HG03378 (cell line): ENCODE results near the gene ARHGAP32.

Experiments used
- ATAC-seq: cut with Tn5 transposase; IDR thresholded peaks from one replicate; pipeline ENCODE4 v1.9.1; 2021; ENCODE audit warnings: mild to moderate bottlenecking, moderate library complexity; ENCODE audit not compliant: unreplicated experiment

Gene ARHGAP32

DNA sequence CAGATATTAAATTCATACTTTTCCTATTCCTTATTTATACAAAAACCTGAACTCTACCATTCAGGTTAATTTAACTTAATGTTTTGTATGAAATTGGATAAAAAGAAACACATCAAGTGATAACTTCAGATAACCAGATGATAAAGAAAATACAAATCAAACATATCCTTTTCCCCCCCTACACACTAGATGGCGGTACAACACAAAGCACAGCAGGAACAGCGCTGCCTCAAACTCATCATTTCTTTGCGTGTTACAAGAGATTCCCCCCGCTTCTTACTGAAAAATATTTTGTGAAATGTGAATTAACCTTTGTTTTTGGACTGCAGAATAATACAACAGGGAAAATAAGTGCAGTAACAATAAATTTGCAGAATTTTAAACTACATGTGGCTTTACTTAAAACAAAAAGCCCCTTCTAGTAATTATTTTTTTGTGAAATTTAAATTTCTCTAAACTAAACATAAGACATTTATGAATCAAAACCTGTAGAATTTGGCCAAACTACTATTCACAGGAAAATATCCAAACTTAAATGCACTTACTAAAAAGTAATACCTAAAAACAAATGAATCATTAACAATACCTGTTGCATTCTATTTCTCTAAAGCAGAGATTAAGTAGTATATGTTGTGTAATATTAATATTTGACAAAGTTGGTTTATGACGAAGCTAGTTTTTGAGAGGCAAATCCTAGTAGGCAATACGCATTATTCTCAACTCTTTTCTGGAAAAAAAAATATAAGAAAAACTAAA lies 74.4 kb downstream of the ARHGAP32 start:
- ATAC-seq, result peak; percentile 62

DNA sequence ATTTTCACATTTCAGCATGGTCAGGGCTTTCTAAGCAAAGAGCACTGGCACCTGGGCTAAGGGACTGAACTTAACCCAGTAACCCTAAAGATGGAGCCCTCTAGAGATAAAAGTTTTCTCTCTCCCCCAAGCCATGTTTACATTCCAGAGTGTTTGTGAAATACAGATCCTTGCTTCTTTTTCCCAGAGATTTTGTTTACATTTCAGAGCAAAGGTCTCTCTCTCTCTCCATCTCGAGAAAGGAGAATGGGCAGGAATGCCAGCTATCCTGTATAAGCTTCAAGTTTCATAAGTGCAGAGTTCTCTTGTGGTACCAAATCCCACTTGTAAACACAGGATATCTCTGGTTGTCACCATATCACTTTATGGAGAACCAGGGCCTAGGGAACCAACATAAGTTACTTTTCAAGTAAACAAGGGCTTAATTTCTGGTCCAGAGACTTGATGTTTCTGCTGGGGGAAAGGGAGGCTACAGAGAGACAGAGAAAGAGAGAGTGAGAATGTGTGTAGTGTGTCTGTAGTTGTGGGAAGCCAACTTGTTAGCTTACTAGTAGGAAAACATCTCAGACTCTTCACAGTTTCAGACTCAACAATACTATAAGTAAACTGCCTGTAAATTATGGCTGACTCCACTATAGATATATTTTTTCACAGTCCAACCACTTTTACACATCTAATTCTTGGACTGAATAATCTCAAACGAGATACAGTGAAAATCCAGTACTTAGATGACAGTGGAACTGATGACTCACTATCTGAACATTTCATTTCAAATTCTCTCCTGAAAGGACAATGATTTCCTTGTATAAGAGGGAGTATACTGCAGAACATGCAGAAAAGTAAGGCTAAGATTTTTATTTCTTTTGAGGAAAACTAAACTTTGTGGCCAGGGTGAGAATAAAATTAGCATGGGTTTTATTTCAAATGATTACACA lies 76.2 kb downstream of the ARHGAP32 start:
- ATAC-seq, result no peak

DNA sequence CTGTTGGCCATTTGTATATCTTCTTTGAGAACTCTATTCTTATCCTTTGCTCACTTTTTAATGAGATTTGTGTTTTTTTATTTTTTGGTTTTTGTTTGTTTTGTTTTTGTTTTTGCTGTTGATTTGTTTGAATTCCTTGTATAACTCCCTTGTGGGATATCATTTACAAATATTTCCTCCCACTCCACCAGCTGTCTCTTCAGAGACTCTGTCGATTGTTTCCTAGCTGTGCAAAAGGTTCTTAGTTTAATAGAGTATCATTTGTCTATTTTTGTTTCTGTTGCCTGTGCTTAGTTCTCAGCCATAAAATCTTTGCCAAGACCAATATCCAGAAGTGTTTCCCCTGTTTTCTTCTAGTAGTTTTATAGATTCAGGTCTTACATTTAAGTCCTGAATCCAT lies 82.4 kb downstream of the ARHGAP32 start:
- no peak for ATAC-seq

DNA sequence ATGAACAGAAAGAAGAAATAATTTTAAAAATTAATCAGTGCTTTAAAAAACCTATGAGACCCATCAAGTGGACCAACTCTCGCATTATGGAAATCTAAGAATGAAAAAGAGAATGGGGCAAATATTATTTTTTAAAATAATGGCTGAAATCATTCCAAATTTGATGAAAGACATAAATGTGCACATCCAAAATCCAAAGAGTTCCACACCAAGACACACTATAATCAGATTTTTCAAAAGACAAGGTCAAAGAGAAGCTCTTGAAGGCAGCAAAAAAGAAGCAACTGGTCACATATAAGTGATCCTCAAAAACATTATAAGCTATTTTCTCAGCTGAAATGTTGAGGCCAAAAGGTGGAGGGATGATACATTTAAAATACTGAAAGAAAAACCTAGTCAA lies 85.3 kb downstream of the ARHGAP32 start:
- ATAC-seq, result no peak

DNA sequence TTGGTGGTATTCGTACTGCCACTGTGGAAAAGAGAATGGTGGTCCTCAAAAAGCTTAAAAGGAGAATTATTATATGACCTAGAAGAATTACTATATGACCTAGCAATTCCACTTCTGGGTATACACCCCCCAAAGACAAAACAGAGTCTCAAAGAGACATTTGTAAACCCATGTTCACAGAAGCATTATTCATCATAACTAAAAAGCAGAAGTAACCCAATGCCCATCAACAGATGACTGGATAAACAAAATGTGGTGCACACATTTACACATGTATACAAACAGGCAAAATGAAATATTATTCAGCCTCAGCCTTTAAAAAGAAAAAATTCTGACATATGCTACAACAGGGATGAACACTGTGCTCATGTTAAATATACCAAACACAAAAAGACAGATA lies 89.4 kb downstream of the ARHGAP32 start:
- no peak for ATAC-seq

DNA sequence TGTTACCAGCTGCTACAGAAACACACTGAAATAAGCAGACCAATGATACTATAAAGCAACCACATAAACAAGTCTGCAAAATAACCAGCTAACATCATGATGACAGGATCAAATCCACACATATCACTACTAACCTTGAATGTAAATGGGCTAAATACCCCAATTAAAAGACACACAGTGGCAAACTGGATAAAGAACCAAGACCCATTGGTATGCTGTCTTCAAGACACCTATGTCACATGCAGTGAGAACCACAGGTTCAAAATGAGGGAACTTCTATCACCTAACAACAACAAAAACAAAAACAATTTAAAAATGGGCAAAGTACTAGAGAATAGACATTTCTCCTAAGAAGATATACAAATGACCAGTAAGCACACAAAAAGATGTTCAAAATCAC lies 89.9 kb downstream of the ARHGAP32 start:
- ATAC-seq, result no peak

DNA sequence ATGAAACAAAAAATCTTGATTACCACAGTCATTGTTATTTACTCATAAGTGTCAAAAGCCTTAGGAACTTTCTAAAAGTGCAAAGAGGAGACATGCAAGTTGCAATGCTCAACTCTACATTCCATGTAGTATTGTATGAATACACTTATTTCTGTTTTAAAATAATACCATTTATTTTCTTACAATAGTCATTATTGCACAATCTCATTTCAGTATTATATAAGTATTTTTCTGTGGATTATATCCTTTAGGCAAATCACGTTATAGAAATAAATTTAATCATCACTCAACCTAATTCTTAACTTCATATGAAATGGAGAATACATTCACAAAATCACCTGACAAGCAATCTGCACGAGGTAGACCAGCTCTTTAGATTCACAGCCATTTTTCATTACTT lies 98.8 kb downstream of the ARHGAP32 start:
- ATAC-seq, result no peak

DNA sequence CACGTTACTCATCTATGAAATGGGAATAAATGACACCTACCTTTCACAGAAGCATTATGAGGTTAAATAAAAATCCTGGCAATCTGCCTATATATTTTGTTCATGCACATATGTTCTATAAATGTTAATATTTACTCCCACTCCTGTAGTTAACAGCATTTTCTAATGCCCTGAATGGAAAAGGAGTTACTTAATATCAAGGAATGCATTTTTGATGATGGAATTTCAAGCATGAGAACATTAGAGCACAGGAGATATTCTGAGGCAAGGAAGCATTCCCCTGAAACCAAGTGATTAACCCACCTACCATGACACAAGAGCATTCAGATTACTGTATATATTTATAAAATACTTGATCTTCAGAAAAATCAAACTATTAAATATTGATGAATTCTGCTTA lies 102.1 kb downstream of the ARHGAP32 start:
- no peak for ATAC-seq

DNA sequence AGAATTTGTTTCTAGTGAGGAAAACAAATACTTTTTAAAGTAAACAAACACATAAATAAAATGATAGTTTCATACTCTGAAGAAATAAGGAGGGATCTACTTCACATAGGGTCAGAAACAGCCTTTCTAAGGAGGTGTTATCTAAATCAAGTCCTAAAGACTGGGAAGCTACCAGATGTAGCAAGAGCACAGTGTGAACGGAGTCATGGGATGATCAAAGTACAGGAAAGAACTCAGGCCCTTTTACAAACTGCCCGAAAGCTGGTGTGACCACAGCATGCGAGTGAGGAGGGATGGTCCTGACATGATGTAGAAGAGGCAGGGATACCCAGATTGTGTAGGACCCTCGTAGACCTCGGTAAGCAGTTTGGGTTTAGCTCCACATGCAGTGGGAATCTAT lies 102.8 kb downstream of the ARHGAP32 start:
- ATAC-seq, result no peak

DNA sequence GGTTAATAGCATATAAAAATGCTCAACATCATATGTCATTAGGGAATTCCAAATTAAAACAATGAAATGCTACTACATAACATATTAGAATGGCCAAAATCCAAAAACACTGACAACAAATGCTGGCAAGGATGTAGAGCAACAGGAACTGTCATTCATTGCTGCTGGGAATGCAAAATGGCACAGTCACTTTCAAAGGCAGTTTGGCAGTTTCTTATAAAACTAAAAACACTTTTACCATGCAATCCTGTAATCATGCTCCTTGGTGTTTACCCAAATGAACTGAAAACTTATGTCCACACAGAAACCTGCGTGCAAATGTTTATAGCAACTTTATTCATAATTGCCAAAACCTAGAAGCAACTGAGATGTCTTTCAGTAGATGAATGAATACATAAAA lies 105.1 kb downstream of the ARHGAP32 start:
- ATAC-seq, result no peak

DNA sequence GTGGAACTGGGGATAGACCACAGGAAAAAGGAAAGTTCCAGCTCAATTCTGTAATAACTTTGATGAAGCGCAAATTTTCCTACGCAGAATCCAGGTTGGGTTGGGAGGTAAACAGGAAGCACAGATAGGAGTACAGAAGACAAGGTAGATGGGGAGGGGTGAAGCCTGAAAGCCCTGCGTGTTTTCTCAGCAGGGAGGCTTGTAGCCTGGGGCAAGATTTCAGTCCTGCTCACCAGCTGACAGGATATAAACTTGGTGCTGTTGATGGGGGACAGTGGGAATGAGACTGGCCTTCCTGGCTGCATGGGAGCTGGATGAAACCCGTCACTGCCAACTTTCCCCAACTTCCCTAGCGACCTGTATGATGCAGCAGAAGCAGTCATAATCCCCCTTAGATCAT lies 114.9 kb downstream of the ARHGAP32 start:
- ATAC-seq, result no peak

DNA sequence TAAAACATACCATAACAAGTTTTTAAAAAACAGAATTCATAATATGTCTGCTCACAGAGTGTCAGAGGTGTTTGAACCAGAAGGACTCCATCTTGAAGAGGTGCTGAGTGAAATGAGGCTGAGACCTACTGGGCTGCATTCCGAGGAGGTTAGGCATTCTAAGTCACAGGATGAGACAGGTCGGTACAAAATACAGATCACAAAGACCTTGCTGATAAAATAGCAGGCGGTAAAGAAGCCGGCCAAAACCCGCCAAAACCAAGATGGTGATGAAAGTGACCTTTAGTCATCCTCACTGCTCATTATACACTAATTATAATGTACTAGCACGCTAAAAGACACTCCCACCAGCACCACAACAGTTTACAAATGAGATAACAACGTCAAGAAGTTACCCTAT lies 116.4 kb downstream of the ARHGAP32 start:
- no peak for ATAC-seq

DNA sequence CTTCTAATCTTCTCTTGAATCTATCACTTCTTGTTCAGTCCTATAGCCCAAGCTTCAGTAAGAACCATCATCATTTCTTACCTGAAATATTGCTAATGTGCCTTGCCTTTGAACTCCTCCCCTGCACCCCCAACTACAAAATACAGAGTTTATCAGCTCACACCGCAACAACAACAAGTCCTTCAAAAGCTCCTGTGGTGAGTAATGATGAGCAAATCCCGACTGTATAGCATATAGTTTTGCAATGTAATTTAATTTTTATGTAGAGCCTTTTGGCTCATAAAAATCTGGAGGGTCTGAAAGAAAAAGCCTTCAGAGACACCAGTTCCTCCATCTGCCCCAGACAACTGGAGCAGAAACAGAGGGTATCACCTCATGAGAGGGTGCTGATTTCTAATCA lies 124.7 kb downstream of the ARHGAP32 start:
- no peak for ATAC-seq

DNA sequence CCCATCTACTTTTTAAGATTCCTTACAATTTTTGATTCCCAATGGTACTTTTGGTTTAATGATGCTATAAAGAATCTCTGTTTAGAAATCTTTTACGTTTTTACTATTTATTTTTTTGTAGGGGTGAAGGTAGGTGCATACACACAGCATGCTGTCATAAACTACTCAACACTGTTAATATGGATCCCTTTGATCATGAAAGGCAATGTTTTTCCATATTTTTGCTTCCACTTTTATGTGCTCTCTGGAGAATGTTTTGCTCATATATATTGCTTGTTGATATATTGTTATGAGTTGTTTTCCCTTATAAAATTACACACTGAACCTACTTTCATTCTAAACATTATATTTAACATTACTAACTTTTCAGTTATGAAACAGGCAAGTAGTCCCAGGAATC lies 125.9 kb downstream of the ARHGAP32 start:
- no peak for ATAC-seq

DNA sequence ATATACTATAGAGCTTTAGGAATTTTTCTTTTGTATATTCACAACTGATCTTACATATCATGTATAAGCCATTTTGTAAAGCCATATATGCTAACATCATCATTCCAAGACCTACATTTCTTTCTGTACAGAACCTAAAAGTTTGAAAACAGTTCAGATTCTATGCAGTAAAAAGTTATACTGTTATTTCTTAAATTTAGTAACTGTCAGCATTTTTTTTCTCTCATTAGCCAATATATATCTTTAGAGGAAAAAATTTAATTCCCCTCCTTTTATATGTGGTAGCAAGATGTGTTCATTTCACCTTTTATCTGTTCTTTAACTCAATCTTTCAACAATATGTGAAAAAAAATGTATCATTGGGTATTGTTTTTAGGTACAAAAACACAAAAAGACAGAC lies 129.0 kb downstream of the ARHGAP32 start:
- no peak for ATAC-seq

DNA sequence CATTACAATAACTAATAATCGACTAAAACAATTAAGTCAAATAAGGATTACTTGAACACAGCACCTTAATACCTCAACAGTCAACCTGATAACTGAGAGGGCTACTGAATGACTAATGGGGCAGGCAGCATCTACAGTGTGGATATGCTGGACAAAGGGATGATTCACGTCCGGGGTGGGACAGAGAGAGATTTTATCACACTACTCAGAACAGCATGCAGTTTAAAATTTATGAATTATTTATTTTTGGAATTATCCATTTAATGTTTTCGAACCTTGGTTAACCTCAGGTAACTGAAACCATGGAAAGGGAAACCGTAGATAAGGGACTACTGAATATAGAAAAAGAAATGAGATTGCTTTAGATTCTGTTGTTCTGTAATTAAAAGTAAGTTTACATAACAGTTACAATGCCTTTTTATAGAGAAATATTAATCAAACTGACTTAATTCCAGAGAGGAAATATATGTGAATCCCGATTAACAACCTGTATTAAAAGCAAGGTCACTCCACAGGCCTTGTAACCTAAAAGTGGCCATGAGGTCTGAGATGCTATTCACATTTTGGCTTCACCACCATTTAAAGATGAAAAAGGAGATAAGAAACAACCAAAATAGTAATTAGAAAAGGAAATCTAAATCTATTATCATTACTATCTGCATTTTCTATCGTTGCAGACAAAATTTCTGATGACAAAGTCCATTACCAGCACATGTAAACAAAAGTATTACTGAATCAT lies 130.5 kb downstream of the ARHGAP32 start:
- ATAC-seq, result no peak

DNA sequence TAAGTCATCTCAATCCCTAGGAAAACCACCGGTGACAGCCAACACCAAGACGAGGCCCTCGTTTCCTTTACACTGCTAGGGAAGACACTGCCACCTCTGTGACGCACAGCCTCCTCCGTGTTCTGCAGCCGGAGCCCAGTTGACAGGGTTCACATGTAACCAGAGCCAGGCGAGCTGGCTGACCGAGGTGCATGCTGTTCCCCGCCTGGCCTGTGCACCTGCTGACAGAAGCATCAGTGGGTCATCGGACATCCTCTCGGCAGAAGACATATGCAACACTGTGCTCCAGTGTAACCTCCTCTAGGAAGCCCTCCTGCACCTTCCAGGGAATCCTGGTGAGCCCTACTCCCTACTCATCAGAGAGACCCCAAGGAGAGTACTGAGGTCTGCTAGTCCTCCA lies 135.2 kb downstream of the ARHGAP32 start:
- no peak for ATAC-seq

DNA sequence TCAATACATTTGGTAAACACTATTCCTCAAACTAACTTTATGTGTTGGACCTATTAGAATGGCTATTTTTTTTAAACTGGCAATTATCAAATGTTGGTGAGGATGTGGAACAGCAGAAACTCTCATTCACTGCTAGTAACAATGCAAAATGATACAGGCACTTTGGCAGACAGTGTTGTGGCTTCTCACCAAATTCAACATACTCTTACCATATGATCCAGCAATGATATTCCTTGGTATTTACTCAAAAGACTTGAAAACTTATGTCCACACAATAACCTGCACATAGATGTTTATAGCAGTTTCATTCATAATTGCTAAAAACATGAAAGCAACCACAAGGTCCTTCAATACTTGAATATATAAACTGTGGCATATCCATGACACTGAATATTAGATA lies 136.9 kb downstream of the ARHGAP32 start:
- no peak for ATAC-seq

DNA sequence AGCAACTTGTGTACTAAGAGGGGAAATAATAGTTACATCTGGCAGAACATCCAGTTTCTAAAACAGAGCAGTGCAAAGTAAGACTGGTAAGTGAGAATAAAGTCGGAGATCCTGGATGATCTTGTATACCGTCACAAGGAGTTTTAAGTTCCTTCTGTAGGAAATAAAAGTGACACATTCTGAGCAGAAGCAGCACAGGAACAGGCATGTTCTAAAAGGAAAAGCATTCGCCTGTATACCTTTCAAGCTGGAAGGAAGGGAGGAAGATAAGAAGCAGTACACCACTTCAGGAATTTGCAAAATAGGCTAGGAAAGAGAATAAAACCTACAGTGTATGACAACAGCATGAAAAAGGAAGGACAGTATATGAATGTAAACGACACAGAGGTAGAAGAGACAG lies 143.2 kb downstream of the ARHGAP32 start:
- no peak for ATAC-seq

DNA sequence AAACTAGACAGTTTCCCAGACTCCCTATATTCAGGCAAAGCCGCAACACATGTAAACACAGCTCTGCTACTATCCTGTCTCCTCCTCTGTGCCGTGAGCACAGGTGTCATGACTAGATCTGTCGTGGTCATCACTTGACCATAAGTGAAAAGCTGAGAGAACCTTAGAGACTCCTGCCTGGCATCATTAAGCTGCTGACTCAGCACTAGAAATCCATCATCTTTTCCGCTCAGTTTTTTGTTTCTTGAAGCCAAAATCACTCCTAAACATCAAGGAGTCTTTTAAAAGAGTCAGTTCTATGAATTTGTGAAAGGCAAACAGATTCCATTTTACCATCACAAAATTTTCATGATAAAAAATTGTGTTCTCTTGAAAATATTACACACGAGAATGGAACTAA lies 147.0 kb downstream of the ARHGAP32 start:
- no peak for ATAC-seq

DNA sequence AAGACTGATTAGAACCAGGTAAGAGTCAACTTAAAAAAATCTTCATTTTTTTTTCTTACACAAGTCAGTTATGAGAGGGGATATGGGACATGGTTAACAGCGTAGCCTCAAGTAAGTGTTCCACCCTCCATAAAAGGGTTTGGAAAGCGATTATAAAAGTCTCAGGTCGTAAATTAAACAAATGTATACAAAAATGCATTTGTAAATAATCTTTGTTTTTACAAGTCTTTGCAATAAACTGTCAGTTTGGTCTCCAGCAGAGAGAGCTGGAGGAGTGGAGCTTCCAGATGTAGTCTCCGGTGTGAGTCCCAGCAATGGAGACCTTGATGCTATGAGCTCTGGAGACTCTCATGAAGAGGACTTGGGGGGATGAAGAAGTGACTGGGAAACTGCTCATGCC lies 149.6 kb downstream of the ARHGAP32 start:
- ATAC-seq, result no peak

DNA sequence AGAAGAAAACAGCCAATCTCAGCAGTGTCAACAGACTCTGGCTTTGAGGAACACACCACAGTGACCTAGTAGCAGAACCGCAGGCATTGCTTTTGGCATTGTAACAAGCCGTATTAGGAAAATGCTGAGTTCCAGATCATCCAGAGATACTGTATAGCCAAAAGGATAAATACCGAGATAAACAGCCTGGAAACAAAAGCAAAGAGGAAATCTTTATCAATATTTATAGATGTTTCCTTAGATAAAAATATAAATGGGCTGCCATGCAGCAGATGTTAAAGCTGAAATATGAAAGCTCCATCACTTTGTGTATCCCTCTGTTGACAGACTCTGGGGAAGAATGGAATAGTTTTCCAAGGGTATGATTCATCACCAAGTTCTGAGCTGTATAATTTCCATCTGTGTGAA lies 150.5 kb downstream of the ARHGAP32 start:
- ATAC-seq, result no peak
